HG03460 (cell line): Measurements from ENCODE around the gene RRBP1.
"Not testable (repeated sequence)": the region's sequence is repeated elsewhere in the genome, so short reads cannot be mapped to it uniquely, and the experiment has no call there.

ENCODE experiments used
- ATAC-seq: cut with Tn5 transposase; IDR thresholded peaks from one replicate; pipeline ENCODE4 v1.9.1; 2021; ENCODE audit not compliant: unreplicated experiment

The RRBP1 gene

DNA sequence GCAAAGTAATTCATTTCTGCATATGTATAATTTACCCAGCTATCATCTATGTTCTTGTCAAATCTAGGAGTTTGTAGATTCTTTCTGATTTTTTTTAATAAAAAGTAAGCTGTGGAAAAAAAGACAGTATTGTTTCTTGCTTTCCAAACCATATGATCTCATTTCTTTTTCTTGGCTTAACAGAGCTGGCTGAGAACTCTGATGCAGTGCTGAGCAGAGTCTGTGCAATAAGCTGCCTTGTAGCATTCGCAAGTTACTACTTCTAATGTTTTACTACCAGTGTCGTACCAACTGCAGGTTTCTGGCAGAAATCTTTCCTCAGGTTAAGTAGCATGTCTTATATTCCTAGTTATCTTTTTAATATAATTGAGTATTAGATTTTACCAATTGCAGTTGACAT is 15.6 kb downstream of the RRBP1 start:
- ATAC-seq, result no peak

GRCh38 chr20:17665756-17666155 is 16.3 kb downstream of the RRBP1 start:
- no peak for ATAC-seq

- no peak for ATAC-seq
Observed at GRCh38 chr20:17664025-17664633, 17.9 kb downstream of the RRBP1 start.

DNA sequence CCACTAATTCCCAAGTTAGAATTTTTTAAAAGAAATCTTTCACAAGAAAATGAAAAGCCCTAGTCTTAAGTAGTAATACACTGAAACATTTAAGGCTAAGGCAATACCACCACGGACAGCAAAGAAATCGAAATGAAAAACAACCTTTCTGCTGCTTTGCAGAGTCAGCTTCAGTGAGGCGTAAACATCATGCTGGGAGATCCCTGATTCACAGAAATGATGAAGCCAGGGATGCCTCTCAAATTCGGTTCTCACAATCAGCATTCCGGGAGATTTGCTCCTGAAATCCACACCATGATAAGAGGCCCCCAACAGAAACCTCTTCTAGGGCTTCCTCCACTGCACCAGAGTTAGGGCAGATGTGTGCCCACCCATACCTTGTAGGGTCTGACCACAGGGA is 18.6 kb downstream of the RRBP1 start:
- no peak for ATAC-seq

GRCh38 chr20:17663040-17663399 is 19.0 kb downstream of the RRBP1 start:
- ATAC-seq, result no peak

DNA sequence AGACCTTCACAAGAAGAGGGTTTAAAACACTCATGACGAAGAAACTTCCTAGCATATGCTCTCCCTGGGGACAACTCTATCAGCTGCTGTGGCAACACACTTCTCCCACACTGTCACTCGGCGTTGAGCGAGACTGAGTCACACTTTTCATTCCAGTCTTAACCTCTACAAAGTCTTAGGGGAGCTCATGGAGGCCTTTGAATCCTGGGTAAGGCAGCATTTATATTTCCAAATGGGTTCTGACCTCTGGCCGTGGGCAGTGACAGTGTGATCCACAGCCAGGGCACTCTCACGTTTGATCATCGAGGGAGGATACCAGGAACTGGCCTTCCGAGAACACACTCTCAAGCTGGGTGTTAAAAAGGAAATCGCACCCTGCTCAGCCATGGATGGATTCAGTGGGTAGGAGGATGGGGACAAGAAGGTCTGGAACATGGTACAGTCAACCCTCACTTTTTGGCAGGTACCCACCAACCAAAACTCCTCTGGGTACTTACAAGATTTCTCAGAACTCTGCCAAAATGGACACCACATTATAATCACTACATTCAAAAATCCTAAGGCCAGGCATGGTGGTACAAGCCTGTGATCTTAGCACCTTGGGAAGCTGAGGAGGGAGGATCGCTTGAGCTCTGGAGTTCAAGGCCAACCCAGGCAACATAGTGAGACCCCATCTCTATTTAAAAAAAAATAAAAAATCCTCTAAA is 19.6 kb downstream of the RRBP1 start:
- ATAC-seq, result no peak

GRCh38 chr20:17661121-17661744 is 20.8 kb downstream of the RRBP1 start:
- ATAC-seq, result no peak

DNA sequence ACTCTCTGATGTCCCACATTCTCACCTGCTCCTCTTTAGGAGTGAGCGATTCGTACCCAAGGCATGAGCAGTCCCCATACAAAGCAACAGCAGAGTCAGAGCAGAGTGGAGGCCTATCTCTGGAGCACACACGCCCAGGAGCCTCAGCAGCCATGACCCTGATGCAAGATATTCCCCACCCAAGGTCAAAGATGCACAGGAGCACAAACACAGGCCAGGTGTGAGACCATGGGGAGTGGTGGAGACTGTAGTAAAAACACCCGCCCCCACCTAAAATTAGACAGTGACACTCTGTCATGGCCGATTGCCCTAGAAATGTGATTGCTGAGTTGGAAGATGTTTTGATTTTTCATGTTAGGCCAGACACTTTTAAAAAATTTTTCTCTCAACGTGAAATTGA is 21.4 kb downstream of the RRBP1 start:
- no peak for ATAC-seq

DNA sequence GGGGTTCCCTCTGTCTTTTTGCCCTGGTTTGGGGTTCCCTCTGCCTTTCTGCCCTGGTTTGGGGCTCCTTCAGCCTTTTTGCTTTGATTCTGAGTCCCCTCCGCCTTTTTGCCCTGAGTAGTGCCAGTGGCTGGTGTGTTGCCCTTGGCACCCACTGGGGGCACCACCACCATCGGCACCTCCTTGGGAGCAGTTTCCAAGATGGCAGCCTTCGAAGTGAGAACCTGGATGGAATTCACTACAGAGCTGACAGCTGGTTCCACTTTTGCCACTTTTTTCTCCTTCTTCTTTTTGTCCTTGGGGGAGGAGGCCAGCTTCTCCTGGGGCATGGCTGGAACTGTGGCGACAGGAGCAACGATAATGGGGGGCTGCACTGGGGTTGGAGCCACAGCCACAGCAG is 22.2 kb downstream of the RRBP1 start:
- no peak for ATAC-seq

DNA sequence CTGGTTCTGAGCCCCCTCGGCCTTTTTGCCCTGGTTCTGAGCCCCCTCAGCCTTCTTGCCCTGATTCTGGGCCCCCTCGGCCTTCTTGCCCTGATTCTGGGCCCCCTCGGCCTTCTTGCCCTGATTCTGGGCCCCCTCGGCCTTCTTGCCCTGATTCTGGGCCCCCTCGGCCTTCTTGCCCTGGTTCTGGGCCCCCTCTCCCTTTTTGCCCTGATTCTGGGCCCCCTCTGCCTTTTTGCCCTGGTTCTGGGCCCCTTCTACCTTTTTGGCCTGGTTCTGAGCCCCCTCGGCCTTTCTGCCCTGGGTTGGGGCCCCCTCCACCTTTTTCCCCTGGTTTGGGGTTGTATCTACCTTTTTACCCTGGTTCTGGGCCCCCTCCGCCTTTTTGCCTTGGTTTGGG is 22.7 kb downstream of the RRBP1 start:
- ATAC-seq, result not testable (repeated sequence)

GRCh38 chr20:17658648-17658993 is 23.4 kb downstream of the RRBP1 start:
- no peak for ATAC-seq

GRCh38 chr20:17657898-17658647 is 24.0 kb downstream of the RRBP1 start:
- no peak for ATAC-seq

- ATAC-seq, result no peak
Observed at GRCh38 chr20:17657079-17657825, 24.8 kb downstream of the RRBP1 start.

DNA sequence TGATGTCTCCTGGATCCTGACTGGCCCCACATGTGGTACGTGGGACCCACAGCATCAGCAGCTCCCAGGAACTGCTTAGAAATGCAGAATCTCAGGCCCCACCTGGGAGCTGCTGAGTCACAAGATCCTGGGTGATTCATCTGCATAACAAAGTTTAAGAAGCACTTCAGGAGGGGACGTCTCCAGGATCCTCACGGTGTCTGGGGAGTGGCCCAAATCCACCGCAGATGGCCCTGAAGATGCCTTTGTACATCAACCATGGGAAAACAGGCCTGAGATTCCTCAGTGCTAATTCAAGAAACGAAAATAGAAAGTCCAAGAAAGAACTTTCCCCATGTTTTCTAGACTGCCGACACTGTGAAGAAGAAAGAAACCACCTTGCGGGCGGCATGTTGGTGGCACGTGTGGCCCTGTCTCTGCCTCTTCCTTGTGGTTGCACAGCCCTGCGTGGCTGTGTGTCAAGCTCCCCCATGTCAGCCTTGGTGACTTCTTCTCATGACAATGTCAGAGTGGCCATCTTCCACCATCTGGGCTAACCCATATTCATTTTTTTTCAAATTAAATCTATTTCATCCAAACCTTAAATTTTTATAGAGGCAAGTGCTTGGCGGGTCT is 26.1 kb downstream of the RRBP1 start:
- no peak for ATAC-seq

DNA sequence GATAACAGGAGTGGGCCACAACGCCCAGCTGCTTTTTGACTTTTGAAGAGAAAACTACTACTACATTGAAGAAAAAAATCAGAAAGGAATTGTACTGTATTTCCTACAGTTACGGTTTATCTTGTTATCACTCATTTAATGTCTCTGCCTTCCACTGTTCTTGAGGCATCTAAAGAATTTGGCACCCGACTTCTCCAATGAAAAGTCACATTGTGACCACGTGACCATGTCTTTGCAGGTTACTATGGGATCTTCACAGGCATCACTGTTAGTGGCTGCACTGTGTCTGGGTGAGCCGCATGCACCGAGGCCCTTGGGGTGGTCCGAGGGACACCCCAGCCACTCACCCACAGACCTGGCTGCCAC is 26.8 kb downstream of the RRBP1 start:
- ATAC-seq, result no peak

DNA sequence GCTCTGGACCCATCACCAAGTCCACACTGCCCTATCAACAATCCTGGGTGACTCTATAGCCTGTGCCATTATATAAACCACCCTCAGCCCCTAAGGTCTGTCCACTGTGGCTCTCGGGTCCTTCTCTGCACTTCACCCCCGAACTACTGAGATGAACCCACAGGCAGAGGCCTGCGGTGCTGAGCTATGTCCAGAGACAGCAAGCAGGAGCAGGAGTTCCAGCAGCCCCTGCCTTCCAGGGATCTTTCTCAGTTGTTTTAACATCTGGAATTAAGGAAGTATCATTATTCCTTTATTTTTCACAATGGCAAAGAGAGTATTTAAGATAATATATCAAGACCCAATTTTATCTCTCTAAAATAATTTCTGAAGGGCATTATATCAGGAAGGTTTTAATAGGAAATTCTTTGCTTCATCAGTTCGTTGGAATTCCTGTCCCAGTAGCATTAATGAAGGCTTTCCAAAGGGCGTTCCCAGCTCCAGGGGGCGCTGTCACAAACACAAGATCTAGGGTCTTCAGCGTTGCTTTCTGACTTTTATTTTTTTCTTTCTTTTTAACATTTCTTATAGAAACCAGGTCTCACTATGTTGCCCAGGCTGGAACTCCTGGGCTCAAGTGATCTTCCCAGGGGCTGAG is 27.3 kb downstream of the RRBP1 start:
- no peak for ATAC-seq

- no peak for ATAC-seq
Observed at GRCh38 chr20:17653835-17654648, 28.0 kb downstream of the RRBP1 start.

DNA sequence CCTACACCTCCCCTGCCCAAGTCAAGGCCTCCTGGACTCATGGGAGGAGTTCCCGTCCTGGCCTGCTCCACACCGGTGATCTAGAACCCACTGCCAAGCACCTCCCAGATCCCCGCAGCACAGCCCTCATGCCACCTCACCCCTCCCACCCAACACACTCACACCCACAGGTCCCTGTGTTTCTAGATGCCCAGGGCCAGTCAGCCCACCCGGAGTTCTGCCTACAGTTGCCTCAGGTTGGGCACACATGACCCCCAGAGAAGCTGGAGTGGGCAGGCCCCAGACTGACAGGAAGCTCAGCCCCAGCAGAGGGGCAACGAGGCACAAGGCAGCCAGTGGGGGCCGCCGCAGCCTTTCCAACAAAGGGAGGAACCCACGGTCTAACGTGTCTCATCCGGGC is 29.6 kb downstream of the RRBP1 start:
- ATAC-seq, result no peak

DNA sequence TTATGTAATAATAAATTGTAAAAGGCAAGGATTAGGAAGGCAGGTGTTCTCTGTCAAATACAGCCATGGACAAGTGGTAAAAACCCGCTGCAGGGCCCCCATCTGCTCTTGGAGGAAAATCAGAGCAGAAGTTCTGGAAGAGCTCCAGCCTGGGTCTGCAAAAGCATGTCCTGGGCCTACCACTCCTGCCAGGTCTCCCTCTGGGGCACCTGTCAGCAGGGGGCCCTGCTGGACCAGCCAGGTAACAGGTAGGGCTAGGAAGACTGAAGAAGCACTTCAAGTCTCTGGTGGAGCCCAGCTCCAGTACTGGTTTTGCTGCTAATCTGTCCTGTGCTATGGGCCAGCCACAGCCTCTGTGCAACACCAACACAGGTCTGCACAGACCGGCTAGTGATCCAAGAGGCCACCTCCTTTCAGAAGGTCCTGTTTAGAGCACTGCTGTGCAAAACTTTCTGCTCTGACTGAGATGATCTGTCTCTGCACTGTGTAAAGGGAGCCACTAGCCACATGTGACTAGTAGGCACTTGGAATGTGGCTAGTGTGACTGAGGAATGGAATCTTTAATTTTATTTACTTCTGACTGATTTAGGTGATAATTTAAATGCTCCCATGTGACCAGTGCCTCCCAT is 30.2 kb downstream of the RRBP1 start:
- ATAC-seq, result no peak
